Vagina (tissue), 2 donors: ENCODE measurements around the gene ESPL1.

Experiments
- CTCF ChIP-seq, 3 experiments: fragments of 450-650 bp in 2 of 3; fragments of 200-600 bp in 1 of 3; sonication (generic) in 1 of 3; IDR thresholded peaks; one replicate each; pipeline ENCODE4 v1.5.1; 2017 to 2019; ENCODE audit warnings: antibody characterized with exemption in 3 of 3, mild to moderate bottlenecking in 2 of 3, moderate library complexity in 2 of 3
- POLR2A ChIP-seq, 2 donors: fragments of 450-650 bp; IDR thresholded peaks; one replicate each; pipeline ENCODE4 v1.6.1; 2017; ENCODE audit warnings: antibody characterized with exemption in 2 of 2, mild to moderate bottlenecking in 2 of 2, moderate library complexity in 2 of 2

DNA sequence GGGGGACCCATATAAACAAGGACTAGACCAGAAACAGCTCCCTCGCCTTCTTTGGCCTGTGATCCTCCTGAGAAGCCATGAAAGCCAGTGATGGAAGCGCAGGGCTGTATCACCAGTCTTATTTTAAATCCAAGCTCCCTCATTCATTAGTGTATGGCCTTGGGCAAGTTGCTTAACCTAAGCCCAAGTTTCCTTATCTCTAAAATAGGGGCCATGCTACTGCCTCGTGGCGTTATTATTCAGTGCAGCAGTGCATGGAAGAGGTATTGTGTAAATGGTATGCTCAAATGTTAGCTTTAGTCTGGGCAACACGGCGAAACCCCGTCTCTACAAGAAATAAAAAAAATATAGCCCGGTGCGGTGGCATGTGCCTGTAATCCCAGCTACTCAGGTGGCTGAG lies 9.9 kb downstream of the ESPL1 start:
- TF ChIP-seq POLR2A (IDR thresholded peaks at IDR 0.05) (no peak), CTCF (IDR thresholded peaks at IDR 0.05) (no peak)
